ENCODE data around the gene FAT2. TPM values are rescaled to one million over a fixed set of nuclear protein-coding genes. Genes with fewer than 3 reads are reported as not detected.

Gene FAT2
- total RNA-seq, 1 experiment from 2014 or later, result 0.48 TPM

GRCh38 chr5:151600069-151600665, 9.0 kb upstream of the FAT2 start:
- intact Hi-C loops (cut with micrococcal nuclease; ENCODE audit: unreplicated experiment), result no loop called here
- Histone ChIP-seq H2AFZ (no peak overlapping the region), H3K79me2 (ENCODE audit: low read depth) (no peaks in the 10 kb centered on the region), H3K9me3 (ENCODE audit: insufficient read depth, low read depth) (no peaks in the 10 kb centered on the region), H3K4me3 (no peak overlapping the region), H3K9me2 (ENCODE audit: insufficient read depth) (no peaks in the 10 kb centered on the region), H3K27ac (no peak overlapping the region), H3K4me2 (no peak overlapping the region), H3K4me1 (replicated peaks; ENCODE audit: insufficient read depth) (peaks cover 39% of the 10 kb centered on the region), H3F3A (ENCODE audit: insufficient read depth, low read depth) (peaks cover 5% of the 10 kb centered on the region; the same call in 1 of the 2 replicates), H3K27me3 (ENCODE audit: insufficient read depth, low read depth) (no peaks in the 10 kb centered on the region), H4K20me1 (ENCODE audit: insufficient read depth) (no peaks in the 10 kb centered on the region), H3K36me3 (ENCODE audit: low read depth) (no peaks in the 10 kb centered on the region)
- no peak for TF ChIP-seq EZH2 (IDR thresholded peaks at IDR 0.05; ENCODE audit: low read depth)
- TF ChIP-seq CTCF (conservative IDR thresholded peaks at IDR 0.05), result no peak
- CTCF ChIA-PET, result interaction anchor here (0.7 kb wide), 1 partner anchor 16 kb away, joined by 3 read pairs; no protein-coding TSS in a partner anchor
- POLR2A ChIA-PET (ENCODE audit: unreplicated experiment), result interaction anchor here (0.8 kb wide), 1 partner anchor 158 kb away, joined by 4 read pairs; no protein-coding TSS in a partner anchor
- no peak for DNase-seq
- BruUV-seq (replicated peaks), result no TSS peak

- no peaks in the 10 kb centered on the region for H3K27me3 ChIP-seq (ENCODE audit: insufficient read depth, low read depth)
- no TSS peak for BruUV-seq (replicated peaks)
- no peak overlapping the region for H3K4me3 ChIP-seq
- no peaks in the 10 kb centered on the region for H3K79me2 ChIP-seq (ENCODE audit: low read depth)
- H3K9me3 ChIP-seq (ENCODE audit: insufficient read depth, low read depth), result no peaks in the 10 kb centered on the region
- peak; percentile 72 to 85 for DNase-seq
- no peaks in the 10 kb centered on the region for H3K9me2 ChIP-seq (ENCODE audit: insufficient read depth)
- peaks cover 39% of the 10 kb centered on the region for H3K4me1 ChIP-seq (replicated peaks; ENCODE audit: insufficient read depth)
- no peaks in the 10 kb centered on the region for H3K36me3 ChIP-seq (ENCODE audit: low read depth)
- no peak overlapping the region for H3K27ac ChIP-seq
- CTCF ChIA-PET, result no interaction called here
- peak overlapping the region; percentile 24 for H3K4me2 ChIP-seq
- peaks cover 5% of the 10 kb centered on the region; the same call in 1 of the 2 replicates for H3F3A ChIP-seq (ENCODE audit: insufficient read depth, low read depth)
- TF ChIP-seq EZH2 (IDR thresholded peaks at IDR 0.05; ENCODE audit: low read depth) (no peak), CTCF (conservative IDR thresholded peaks at IDR 0.05) (no peak)
- no peak overlapping the region for H2AFZ ChIP-seq
- POLR2A ChIA-PET (ENCODE audit: unreplicated experiment), result interaction anchor here (0.6 kb wide), 1 partner anchor 10 kb away, joined by 3 read pairs; no protein-coding TSS in a partner anchor
- intact Hi-C loops (cut with micrococcal nuclease; ENCODE audit: unreplicated experiment), result loop anchor here (1.0 to 5.0 kb wide), 3 partner anchors 16 to 48 kb away; no protein-coding TSS in a partner anchor
- no peaks in the 10 kb centered on the region for H4K20me1 ChIP-seq (ENCODE audit: insufficient read depth)
Observed at GRCh38 chr5:151598984-151599383, 7.9 kb upstream of the FAT2 start.

GRCh38 chr5:151598549-151598948, 7.4 kb upstream of the FAT2 start:
- Histone ChIP-seq H2AFZ (no peak overlapping the region), H3K27ac (no peak overlapping the region), H3K4me1 (replicated peaks; ENCODE audit: insufficient read depth) (peaks cover 39% of the 10 kb centered on the region), H3K4me3 (no peak overlapping the region), H4K20me1 (ENCODE audit: insufficient read depth) (no peaks in the 10 kb centered on the region), H3K27me3 (ENCODE audit: insufficient read depth, low read depth) (no peaks in the 10 kb centered on the region), H3K9me3 (ENCODE audit: insufficient read depth, low read depth) (no peaks in the 10 kb centered on the region), H3K9me2 (ENCODE audit: insufficient read depth) (no peaks in the 10 kb centered on the region), H3F3A (ENCODE audit: insufficient read depth, low read depth) (peaks cover 5% of the 10 kb centered on the region; the same call in 1 of the 2 replicates), H3K79me2 (ENCODE audit: low read depth) (no peaks in the 10 kb centered on the region), H3K36me3 (ENCODE audit: low read depth) (no peaks in the 10 kb centered on the region), H3K4me2 (peak overlapping the region; percentile 24)
- CTCF ChIA-PET, result no interaction called here
- BruUV-seq (replicated peaks), result no TSS peak
- POLR2A ChIA-PET (ENCODE audit: unreplicated experiment), result interaction anchor here (0.5 to 0.6 kb wide), 2 partner anchors 11 to 234 kb away, joined by 3 read pairs; no protein-coding TSS in a partner anchor
- intact Hi-C loops (cut with micrococcal nuclease; ENCODE audit: unreplicated experiment), result loop anchor here (5.0 kb wide), 1 partner anchor 49 kb away; no protein-coding TSS in a partner anchor
- no peak for DNase-seq
- no peak for TF ChIP-seq EZH2 (IDR thresholded peaks at IDR 0.05; ENCODE audit: low read depth)
- no peak for TF ChIP-seq CTCF (conservative IDR thresholded peaks at IDR 0.05)

Data from PC-9 (cell line).